ENCODE measurements around the gene SNX6.
"Not testable (repeated sequence)": the region's sequence is repeated elsewhere in the genome, so short reads cannot be mapped to it uniquely, and the experiment has no call there.

SNX6 gene

DNA sequence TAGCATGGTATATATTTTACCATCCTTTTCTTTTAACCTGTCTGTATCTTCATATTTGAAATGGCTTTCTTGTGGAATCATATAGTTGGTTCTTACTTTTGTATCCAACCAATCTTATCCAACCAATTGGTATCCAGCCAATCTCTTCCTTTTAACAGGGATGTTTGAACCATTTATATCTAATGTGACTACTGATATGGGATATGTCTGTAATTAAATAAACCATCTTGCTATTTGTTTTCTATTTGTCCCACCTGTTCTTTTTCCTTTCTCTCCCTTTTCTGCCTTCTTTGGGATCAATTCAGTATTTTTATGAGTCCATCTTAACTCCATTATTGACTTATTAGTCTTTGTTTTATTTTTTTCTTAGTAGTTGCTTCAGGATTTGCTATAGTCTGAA lies 30.8 kb upstream of the SNX6 start:
- Histone ChIP-seq H3K79me2 (ENCODE audit: insufficient read depth, low read length) (no peaks in the 10 kb centered on the region), H3K9me2 (replicated peaks; ENCODE audit: low read depth, low read length) (no peaks in the 10 kb centered on the region), H3K4me1 (ENCODE audit: insufficient read depth, low read length, poor library complexity, severe bottlenecking) (peaks cover under 1% of the 10 kb centered on the region), H3K4me3 (ENCODE audit: low read length, poor library complexity, severe bottlenecking) (no peak overlapping the region), H3K9me3 (ENCODE audit: insufficient read depth, low read depth, low read length) (no peaks in the 10 kb centered on the region), H3K27me3 (ENCODE audit: insufficient read depth, low read length, poor library complexity, severe bottlenecking) (no peaks in the 10 kb centered on the region), H3F3A (ENCODE audit: low read depth) (no peaks in the 10 kb centered on the region), H4K20me1 (ENCODE audit: insufficient read depth, low read length, poor library complexity, severe bottlenecking) (no peaks in the 10 kb centered on the region), H3K4me2 (ENCODE audit: low read depth, low read length, poor library complexity, severe bottlenecking) (no peak overlapping the region), H3K9ac (ENCODE audit: low read depth, low read length, poor library complexity, severe bottlenecking) (no peak overlapping the region), H2AFZ (ENCODE audit: low read length) (no peak overlapping the region), H3K36me3 (ENCODE audit: insufficient read depth, low read length) (no peaks in the 10 kb centered on the region)
- no peak for TF ChIP-seq EZH2phosphoT487 (IDR thresholded peaks at IDR 0.05; ENCODE audit: borderline replicate concordance)
- TF ChIP-seq, protein P1, sequence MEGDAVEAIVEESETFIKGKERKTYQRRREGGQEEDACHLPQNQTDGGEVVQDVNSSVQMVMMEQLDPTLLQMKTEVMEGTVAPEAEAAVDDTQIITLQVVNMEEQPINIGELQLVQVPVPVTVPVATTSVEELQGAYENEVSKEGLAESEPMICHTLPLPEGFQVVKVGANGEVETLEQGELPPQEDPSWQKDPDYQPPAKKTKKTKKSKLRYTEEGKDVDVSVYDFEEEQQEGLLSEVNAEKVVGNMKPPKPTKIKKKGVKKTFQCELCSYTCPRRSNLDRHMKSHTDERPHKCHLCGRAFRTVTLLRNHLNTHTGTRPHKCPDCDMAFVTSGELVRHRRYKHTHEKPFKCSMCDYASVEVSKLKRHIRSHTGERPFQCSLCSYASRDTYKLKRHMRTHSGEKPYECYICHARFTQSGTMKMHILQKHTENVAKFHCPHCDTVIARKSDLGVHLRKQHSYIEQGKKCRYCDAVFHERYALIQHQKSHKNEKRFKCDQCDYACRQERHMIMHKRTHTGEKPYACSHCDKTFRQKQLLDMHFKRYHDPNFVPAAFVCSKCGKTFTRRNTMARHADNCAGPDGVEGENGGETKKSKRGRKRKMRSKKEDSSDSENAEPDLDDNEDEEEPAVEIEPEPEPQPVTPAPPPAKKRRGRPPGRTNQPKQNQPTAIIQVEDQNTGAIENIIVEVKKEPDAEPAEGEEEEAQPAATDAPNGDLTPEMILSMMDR (conservative IDR thresholded peaks at IDR 0.05; ENCODE audit: low read length): no peak

GRCh38 chr14:34655959-34656358 lies 26.0 kb upstream of the SNX6 start:
- no peak overlapping the region for H3K4me3 ChIP-seq (ENCODE audit: low read length, poor library complexity, severe bottlenecking)
- H3K9me2 ChIP-seq (replicated peaks; ENCODE audit: low read depth, low read length): no peaks in the 10 kb centered on the region
- H3K36me3 ChIP-seq (ENCODE audit: insufficient read depth, low read length): no peaks in the 10 kb centered on the region
- no peaks in the 10 kb centered on the region for H3K27me3 ChIP-seq (ENCODE audit: insufficient read depth, low read length, poor library complexity, severe bottlenecking)
- H3K4me2 ChIP-seq (ENCODE audit: low read depth, low read length, poor library complexity, severe bottlenecking): no peak overlapping the region
- no peaks in the 10 kb centered on the region for H3K4me1 ChIP-seq (ENCODE audit: insufficient read depth, low read length, poor library complexity, severe bottlenecking)
- no peaks in the 10 kb centered on the region for H4K20me1 ChIP-seq (ENCODE audit: insufficient read depth, low read length, poor library complexity, severe bottlenecking)
- H3F3A ChIP-seq (ENCODE audit: low read depth): no peaks in the 10 kb centered on the region
- H3K9ac ChIP-seq (ENCODE audit: low read depth, low read length, poor library complexity, severe bottlenecking): no peak overlapping the region
- no peaks in the 10 kb centered on the region for H3K9me3 ChIP-seq (ENCODE audit: insufficient read depth, low read depth, low read length)
- no peak overlapping the region for H2AFZ ChIP-seq (ENCODE audit: low read length)
- H3K79me2 ChIP-seq (ENCODE audit: insufficient read depth, low read length): no peaks in the 10 kb centered on the region
- TF ChIP-seq, protein P1 (conservative IDR thresholded peaks at IDR 0.05; ENCODE audit: low read length): no peak
- TF ChIP-seq EZH2phosphoT487 (IDR thresholded peaks at IDR 0.05; ENCODE audit: borderline replicate concordance): no peak

- not testable (repeated sequence) for H3K9ac ChIP-seq (ENCODE audit: low read depth, low read length, poor library complexity, severe bottlenecking); H3K27me3 ChIP-seq (ENCODE audit: insufficient read depth, low read length, poor library complexity, severe bottlenecking); H3F3A ChIP-seq (ENCODE audit: low read depth); H3K4me2 ChIP-seq (ENCODE audit: low read depth, low read length, poor library complexity, severe bottlenecking); H3K4me3 ChIP-seq (ENCODE audit: low read length, poor library complexity, severe bottlenecking); H3K79me2 ChIP-seq (ENCODE audit: insufficient read depth, low read length); H4K20me1 ChIP-seq (ENCODE audit: insufficient read depth, low read length, poor library complexity, severe bottlenecking); H2AFZ ChIP-seq (ENCODE audit: low read length); H3K9me2 ChIP-seq (replicated peaks; ENCODE audit: low read depth, low read length); H3K36me3 ChIP-seq (ENCODE audit: insufficient read depth, low read length); H3K4me1 ChIP-seq (ENCODE audit: insufficient read depth, low read length, poor library complexity, severe bottlenecking); H3K9me3 ChIP-seq (ENCODE audit: insufficient read depth, low read depth, low read length)
Observed at GRCh38 chr14:34653073-34653472, 23.1 kb upstream of the SNX6 start.

GRCh38 chr14:34652348-34652747 lies 22.4 kb upstream of the SNX6 start:
- not testable (repeated sequence) for H3F3A ChIP-seq (ENCODE audit: low read depth); H3K36me3 ChIP-seq (ENCODE audit: insufficient read depth, low read length); H3K27me3 ChIP-seq (ENCODE audit: insufficient read depth, low read length, poor library complexity, severe bottlenecking); H3K4me2 ChIP-seq (ENCODE audit: low read depth, low read length, poor library complexity, severe bottlenecking); H2AFZ ChIP-seq (ENCODE audit: low read length); H3K79me2 ChIP-seq (ENCODE audit: insufficient read depth, low read length); H4K20me1 ChIP-seq (ENCODE audit: insufficient read depth, low read length, poor library complexity, severe bottlenecking); H3K9me2 ChIP-seq (replicated peaks; ENCODE audit: low read depth, low read length); H3K9ac ChIP-seq (ENCODE audit: low read depth, low read length, poor library complexity, severe bottlenecking); H3K4me1 ChIP-seq (ENCODE audit: insufficient read depth, low read length, poor library complexity, severe bottlenecking); H3K9me3 ChIP-seq (ENCODE audit: insufficient read depth, low read depth, low read length); H3K4me3 ChIP-seq (ENCODE audit: low read length, poor library complexity, severe bottlenecking)
